ENCODE data around the gene GALNTL6.

GRCh38 chr4:171983935-171984805, 171.0 kb downstream of the GALNTL6 start:
- TF ChIP-seq CTCF (IDR thresholded peaks at IDR 0.05) (no peak), EP300 (IDR thresholded peaks at IDR 0.05) (no peak), POLR2A (IDR thresholded peaks at IDR 0.05) (no peak)
